CD4-positive, alpha-beta T cell treated with Interleukin-15 for 1 hour (primary cell): ENCODE results near the gene CAMTA1.

ENCODE experiments used
- DNase-seq: peaks from one replicate; pipeline ENCODE4 v3.0.0-alpha.2; 2020

The CAMTA1 gene

DNA sequence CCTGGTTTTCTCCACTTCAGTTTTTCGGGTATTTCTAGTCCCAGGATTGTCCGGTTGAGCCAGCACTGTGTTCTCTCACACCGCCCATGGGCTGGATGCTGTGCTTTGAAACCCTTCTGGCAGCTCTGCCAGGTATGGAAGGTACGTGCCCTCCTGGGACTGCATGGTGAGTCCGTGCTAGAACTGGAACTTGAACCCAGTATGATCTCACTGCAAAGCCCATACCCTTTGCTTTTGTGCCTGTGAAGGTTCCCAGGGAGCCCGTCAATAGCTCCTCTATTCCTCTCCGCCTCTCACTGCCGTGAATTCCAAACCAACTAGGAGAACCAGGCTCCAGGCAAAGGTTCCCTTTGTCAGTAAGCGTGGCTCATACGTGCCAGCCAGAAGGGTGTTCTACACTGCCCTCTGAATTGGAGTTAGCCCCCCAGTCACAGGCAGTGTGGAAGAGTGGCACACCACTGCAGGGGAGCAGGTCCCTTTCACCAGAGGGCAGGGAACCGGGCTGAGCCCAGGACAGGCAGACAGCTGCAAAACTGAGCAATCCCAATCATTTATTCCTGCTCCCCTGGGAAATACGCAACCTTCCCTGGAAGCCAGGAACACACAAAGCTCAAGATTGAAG is 310.2 kb downstream of the CAMTA1 start:
- no peak for DNase-seq

DNA sequence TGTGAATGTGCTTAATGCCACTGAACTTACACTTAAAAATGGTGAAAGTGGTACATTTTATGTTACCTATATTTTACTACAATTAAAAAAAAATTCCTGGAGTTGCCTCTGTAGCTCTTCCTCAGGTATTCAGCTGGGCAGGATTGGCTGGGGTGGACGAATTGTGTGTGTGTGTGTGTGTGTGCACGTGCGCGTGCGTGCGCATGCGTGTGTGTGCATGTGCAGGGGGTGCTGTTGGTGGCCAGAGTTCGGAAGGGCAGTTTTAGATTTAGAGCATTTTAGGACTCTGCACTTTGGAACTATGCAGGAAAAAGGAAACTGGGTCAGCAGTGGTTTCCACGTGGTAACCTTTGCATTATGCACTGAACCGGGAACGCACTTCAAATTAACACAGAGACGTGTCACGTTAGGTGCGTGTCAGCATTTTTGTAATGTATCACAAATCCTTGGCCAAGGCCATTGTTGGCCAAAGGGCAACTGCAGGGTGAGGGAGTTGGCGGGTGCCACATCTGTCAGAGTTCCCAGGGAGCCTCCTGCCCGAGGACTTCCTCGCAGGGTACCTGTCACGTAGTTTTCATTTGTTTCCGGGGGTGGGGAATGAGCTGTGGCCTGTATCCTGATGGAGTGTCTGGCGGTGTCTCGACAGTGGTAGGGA is 312.8 kb downstream of the CAMTA1 start:
- DNase-seq, result no peak

DNA sequence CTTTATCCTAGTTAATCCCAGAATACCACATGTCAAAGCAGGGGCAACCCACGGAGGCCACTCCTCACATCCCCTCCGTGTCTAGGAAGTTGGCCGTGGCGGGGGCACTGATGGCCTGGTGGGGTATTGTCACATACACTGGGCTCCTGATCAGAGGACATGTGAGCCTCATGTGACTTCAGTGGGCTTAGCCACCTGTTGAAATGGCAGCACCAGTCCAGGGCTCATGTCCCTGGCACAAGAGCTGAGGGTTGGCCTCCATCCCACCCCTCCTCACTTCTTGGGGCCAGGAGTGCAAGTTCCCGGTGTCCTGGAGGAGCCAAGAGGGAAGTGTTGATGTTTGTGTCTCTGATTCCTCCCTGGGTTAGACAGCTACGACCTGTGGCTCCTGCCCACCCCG is 313.4 kb downstream of the CAMTA1 start:
- DNase-seq, result no peak

DNA sequence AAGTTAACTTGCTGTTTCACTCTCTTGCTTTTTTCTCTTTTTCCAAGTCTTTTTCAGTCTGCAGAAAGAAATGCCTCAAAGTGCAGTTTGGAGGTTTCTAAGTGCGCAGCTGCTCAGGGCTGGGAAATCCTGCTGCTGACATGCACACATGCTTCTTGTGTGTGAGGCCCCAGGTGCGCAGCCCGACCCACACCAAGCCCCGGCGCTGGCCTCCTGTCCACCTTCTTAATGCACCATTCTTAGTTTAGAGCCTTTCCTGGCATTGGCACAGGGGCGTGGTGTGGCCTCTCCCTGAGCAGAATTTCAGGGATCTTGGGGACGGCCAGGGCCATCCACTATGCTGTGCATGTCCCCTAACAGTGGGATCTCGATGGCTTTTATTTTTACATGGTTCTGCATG is 315.2 kb downstream of the CAMTA1 start:
- DNase-seq, result no peak

DNA sequence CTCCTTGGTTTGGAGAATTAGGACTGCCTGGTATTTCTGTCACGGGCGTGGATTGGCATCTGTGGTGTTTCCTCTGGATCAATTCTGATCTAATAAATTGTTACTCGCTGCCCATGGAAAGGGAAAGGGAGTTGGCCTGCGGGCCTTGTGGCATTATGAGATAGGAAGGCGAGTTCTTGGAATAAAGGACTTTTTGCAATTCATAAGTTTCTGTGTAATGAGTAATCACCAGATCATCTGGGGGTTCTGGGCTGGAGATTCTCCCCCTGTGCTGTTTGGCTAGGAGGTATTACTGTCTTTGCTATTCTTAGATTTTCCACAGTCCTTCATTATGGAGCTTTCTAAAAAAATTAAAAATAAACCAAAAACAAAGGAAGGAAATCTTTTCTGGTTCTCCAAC is 315.9 kb downstream of the CAMTA1 start:
- no peak for DNase-seq

DNA sequence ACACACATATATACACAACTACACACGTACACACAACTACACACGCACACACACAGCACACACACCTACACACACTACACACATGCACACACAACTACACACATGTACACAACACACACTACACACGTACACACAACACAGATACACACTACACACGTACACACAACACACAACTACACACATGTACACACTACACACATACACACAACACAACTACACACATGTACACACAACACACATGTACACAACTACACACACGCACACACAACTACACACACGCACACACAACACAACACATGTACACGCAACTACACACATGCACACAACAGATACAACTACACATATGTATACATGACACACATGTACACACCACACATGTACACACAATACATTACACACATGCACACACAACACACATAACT is 318.1 kb downstream of the CAMTA1 start:
- no peak for DNase-seq

DNA sequence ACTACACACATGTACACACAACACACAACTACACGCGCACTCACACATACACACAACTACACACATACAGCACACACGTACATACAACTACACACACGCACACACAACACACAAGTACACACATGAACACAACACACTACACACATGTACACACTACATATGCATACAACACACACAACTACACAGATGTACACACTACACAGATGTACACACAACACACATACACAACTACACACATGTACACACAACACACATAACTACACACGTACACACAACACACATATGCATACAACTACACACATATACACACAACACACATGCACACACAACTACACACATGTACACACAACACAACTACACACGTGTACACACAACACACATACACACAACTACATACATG is 318.6 kb downstream of the CAMTA1 start:
- DNase-seq, result no peak

DNA sequence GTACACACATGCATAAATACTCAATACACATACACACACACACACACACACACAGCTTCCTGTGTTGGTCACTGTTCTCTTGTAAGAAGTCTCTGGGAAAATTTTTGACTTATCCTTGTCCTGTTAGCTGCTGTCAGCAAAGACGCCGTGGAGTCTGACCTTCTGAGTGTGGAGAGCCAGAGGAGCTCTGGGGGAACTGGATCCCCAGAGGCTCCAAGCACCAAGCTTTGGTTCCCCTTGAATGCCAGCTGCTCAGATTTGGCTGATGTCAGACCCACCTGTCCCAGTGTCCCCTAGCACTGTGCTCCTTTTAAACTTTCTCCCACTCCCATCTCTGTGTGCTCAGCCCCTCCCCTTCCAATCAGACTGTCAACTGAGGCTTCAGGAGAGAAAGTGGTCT is 319.1 kb downstream of the CAMTA1 start:
- no peak for DNase-seq

DNA sequence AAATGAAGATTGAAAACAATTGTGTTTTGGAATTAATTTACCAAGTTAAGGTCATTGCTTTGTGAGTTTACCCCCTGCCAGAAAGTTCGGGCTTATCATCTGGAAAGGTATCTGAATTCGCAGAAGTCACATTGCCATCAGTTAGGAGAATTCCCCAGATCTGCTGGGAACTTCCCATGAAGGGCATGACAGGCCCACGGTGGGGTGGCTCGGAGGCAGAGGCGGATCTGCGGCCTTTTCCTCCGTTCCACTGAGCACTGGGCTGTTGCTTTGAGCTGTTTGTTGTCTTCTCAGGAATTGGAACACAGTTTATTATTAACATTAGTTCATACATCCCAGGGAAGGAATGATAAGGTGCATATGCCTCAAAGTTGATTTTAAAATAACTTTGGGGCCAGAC is 320.0 kb downstream of the CAMTA1 start:
- no peak for DNase-seq

DNA sequence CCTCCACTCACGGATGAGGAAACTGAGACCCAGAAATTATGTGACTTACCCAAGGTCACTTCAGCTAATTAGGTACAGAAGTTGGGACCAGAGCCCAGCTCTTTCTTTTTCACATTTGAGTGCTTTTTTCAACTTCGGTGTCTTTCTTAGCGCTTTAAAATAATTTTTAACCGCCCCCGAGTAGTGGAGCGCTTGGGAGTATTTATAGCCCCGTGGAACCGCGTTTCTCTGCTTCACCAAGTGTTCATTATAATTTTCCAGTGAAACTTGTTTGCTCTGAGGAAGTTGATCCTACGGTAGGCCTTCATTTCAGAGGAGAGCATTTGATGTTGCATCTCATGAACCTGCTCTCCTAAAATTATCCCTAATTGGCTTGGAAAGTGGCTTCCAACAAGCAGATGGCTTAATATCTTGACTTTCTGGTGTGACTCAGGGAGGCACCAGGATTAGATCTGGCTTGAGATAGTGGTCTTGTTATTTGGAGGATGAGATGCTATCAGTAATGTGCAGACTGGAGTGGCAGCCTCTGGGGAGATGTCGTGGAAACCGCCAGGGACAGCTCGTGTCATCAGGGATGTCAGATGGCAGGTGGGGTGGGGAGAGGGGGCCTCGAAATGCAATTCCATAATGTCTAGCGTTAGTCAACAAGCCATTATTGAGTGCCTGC is 321.3 kb downstream of the CAMTA1 start:
- no peak for DNase-seq

DNA sequence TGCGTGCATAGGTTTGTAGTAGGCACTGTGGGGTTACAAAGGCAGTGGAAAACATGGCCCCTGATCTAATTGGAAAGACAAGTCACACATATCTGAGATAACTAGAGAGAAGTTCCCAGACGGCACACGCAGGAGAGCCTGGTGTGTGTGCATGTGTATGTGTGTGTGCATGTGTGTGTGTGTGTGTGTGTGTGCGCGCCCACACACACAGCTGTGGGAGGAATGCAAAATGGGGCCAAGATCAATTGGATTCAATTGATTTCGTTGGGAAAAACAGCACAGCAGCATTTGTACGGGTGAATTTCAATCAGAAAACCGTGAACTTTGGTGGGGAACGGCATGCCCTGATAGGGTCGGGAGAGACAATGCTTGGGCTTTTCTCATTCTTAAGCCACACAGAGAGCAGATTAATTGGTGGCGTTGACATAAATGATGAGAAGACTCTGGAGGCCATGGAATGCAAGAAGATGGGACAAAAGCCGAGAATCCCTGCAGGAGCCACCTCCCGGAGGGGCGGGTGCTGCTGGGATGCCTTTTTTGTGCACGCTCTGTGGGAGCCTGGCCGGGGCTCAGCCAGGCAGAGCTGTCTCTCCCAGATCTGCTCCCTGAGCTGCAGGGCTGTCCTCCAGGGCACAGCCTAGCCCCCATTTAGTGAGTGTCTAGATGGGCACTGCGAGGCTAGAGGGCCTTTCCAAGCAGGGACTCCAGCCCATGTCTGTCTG is 322.0 kb downstream of the CAMTA1 start:
- no peak for DNase-seq

DNA sequence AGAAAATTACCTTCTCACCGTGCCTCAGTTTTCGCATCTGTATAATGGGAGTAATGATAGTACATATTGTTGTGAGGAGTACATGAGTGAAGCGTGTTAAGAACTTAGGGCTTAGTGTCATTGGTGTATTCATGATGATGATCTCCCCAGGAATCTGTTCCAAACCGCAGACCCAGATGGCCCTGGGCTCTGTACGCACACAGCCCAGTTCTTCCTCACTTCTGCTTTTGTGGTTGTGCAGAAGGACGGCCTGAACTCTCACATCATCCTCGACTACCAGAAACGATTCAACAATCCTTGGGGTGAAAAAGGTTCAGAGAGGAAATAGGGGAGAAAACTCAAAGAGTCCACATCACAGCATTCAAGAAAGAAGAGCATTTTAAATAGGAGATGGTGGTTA is 323.0 kb downstream of the CAMTA1 start:
- no peak for DNase-seq

DNA sequence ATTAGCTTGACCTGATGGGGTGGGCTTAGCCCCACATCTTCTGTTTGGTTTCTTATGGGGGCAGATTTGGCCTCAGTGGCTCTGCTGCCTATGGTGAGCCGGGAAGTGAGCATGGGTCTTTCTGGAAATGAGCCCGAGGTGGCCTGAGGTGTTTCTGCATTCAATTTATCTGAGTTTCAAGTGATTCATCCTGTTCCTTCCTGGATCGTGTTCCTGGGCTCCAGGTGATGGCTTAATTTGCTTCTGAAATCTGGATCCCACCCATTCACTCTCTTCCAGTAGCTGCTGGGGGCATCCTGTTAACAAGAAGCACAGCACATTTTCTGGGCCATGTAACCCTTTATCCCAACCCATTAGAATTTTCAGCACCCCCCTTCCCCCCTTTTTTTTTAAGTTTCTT is 324.6 kb downstream of the CAMTA1 start:
- DNase-seq, result no peak

DNA sequence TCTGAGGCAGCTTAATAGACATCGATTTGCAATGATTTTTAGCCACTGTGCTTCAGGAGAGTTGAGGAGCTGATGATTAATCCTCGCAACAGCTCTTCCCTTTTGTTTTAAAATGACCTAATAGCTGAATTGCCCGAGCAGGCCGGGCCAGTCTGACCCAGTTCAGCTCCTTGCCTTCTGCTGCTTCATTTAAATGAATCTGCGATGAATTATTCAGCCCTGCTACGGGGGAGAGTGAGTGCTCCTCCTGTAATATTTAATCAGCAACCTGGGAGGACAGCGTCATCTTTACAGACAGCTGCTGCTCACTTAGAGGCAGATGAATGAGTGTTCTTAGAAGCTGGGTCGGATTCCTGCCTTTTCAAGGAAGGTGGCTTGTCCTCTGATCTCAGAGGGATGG is 325.1 kb downstream of the CAMTA1 start:
- DNase-seq, result no peak

DNA sequence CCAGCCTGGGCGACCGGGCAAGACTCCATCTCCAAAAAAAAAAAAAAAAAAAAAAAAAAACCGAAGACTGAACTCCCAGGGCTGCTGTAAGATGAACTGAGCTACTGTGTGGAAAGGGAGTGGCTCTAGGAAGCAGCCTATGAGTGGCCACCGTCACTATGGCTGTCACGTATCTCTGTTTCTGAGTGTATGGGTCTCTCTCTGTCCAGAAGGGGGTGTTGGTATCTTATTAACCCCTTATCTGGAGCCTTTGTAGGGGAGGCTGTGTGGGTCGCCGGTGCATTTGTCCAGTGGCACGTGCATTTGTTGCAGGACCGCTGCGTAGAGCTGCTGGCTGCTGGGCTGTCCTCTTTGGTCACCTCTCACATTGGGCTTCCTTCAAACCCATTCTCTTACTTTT is 326.6 kb downstream of the CAMTA1 start:
- DNase-seq, result no peak

DNA sequence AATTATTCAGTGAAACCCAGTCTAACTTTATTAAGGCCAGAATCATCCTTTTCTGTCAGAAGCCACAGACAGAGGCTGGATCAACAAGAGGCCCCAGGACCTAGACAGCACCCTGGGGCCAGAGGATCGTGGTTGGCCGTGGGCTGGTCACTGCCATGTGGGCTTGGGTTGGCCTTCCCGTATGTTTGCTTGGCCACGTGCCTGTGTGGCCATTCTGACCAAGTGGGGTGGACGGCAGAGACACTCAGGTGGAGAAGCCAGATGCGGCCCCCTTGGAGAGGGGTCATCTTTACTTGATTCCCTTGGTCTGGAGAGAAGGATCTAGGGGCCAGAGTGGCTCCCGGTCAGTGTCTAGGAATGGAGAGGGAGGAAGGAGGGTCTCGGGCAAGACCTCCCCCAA is 327.9 kb downstream of the CAMTA1 start:
- no peak for DNase-seq

DNA sequence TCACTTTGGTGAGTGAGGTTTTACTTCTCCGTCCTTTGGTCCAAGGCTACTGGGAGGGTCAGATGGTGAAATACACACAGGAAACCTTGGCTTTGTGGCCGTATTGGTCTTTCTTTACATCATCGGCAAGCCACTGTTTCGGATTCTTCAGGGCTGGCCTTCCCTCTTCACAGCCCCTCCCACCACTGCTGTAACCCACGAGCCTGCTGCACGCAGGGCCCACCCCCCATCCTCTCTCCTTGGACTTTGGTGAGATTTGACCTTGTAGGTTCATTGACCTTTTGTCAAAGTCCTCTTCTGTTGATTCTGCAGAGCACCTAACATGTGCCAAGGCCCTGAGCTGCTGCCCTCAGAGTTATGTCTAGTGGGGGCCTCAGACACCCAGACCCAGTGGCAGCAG is 328.6 kb downstream of the CAMTA1 start:
- no peak for DNase-seq

DNA sequence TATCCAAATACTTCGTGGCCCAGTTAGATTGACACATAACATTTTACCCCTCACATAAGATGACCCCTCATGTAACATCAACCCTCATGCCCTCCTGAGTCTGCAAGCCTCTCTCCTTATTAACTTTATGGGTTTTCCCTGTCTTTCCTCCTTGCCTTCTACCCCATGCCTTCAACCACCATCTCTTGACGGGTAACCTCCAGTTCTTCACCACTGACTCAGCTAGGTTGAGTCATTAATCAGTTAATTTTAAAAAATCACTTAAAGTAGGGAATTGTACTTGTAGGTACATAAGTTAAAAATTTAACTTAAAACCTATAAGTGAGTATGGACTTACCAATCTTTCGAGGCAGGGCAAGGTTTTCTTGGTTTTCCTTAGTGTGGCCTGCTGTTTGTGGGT is 330.7 kb downstream of the CAMTA1 start:
- DNase-seq, result no peak

DNA sequence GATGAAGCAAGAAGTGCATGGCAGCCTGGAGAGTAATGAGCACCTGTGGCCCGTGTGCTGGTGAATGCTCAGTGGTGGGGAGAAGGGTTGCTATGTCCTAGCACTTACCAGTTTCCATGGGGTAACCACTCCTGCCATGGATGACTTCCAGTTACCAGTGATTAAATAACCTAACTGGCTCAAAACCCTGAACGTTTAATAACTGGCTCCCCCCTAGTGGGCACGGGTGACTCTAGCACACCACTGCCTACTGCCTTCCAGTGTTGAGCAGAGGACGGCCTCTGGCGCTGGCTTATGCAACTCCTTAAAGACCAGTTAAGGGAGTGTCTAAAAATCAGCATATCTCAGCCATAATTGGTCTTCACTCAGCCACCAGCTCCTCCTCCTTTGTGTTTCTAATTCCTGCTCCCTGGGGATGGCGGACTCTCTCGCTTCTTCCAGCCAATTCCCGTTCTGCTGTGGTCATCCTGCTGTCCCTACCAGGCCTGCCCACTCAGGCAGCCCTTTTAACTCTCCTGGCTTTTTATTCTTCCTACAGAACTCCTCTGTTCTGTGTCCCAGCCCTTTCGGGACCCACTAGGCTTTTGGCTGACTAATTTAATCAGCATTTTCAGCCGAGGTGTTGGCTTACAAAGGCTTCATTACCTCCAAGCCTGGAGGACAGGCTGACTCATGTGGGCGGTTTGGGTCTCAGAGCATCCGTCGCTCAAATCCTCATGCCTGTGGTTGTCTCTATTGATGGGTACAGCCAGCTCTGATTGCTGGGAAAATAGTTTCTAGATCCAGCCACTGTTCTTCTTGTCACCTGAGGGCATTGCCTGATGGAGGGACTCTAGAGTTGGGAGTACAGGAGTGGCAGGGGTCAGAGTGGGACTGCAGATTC is 332.4 kb downstream of the CAMTA1 start:
- DNase-seq, result no peak

DNA sequence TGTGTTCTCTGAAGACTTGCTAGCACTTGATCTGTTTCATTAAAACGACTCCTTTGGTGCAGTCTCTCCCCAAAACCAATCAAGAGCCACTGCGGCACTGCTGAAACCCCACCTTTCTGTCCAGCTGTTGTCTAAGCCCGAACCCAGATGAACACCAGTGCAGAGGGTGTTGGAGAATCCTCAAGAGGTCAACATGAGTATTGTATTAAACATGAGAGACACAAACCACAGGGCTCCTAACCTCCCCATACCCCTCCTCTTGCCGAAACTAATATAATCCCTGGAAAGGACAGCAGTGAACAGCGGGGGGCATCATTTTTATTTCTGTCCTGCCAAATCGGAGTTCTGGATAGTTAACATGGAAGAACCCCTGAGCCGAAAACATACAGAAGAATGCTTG is 333.9 kb downstream of the CAMTA1 start:
- DNase-seq, result no peak

DNA sequence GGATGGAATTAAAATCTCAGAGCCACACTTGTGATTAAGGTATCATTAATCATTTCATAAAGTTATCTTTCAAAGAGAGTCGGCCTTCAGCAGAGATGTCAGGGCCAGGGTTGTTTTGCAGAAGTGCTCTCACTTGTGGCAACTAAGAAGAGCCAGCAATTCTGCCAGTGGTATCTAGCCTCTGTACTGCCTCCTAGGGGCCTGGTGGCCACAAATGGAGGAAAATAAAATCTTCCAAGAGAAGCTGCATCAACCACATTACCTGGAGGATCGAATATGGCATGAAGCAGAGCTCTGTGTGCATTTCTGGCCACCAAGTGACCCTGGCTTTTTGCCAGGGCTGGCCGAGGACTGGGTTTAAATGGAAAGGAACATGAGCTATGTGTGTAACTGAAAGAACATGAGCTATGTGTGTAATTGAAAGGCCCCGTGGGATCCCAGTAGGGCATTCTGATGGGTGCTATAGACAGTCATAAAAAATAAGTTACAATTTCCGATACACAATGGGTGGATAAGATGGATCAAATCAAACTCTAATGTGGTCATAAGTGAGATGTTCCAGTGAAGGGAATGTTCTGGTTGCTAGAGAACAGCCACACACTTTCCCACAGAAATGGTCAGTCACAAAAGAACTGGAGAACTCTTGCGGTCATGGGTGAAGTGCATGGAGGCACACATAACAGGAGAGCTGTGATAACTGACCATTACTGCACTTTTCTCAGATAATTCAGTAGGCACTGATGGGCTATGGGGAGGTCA is 335.8 kb downstream of the CAMTA1 start:
- no peak for DNase-seq

DNA sequence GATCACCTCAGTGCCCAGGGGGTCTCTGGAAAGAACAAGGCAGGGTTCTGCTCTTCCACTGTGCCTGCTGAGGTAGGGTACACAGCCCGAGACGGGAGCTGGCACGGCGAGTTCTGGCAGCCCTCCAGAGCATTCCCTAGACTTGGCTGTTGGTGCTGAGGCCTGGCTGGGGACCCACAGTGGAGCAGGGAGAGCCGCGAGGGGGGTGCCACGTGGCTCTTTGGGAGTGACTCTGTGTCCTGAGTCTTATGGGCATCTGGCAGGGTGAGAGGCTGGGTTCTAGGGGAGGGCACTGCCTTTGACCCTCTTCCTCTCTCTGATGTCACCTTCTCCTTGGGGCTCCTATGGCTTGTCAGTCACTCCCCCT is 336.4 kb downstream of the CAMTA1 start:
- DNase-seq, result no peak
